GM18858 (cell line): ENCODE measurements around the gene SGSH.
"Not testable (repeated sequence)": the region's sequence is repeated elsewhere in the genome, so short reads cannot be mapped to it uniquely, and the experiment has no call there.

ENCODE experiments used
- ATAC-seq: cut with Tn5 transposase; IDR thresholded peaks from one replicate; pipeline ENCODE4 v1.9.1; 2021; ENCODE audit not compliant: unreplicated experiment

The SGSH gene

DNA sequence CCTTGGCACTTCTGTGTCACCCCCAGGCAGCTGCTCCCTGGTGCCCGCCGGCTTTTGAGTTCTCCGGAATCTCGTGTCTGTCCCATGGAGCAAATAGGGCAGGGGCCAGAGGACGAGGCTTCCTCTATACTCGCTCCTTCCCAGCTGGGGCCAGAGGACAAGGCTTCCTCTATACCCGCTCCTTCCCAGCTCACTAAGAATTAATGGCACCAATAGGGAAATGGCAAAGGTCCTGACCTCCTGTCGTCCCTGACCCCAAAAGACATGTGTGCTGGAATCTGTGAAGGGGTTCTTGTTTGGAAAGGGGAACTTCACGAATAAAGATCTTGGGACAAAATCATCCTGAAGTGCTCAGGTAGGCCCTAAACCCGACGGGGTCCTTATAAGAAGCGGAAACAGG lies 7.6 kb downstream of the SGSH start:
- ATAC-seq: no peak

DNA sequence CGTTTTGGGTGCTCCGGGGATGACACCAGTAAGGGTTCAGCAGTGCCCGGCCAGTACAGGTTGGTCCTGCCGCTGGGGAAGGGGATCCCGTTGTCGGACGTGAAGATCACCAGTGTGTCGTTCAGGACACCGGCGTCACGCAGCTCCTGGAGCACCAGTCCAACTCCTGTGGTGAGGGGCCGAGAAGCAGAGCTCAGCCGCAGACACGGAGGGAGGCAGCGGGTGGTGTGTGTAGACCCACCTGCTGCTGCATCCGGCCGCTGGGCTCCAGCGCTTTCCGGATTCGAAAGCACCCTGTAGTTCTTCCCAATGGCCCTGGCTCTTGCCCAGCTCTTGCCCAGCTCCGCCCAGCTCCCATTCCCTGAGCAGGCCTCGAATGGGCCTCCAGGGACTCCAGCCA lies 8.0 kb downstream of the SGSH start:
- no peak for ATAC-seq

DNA sequence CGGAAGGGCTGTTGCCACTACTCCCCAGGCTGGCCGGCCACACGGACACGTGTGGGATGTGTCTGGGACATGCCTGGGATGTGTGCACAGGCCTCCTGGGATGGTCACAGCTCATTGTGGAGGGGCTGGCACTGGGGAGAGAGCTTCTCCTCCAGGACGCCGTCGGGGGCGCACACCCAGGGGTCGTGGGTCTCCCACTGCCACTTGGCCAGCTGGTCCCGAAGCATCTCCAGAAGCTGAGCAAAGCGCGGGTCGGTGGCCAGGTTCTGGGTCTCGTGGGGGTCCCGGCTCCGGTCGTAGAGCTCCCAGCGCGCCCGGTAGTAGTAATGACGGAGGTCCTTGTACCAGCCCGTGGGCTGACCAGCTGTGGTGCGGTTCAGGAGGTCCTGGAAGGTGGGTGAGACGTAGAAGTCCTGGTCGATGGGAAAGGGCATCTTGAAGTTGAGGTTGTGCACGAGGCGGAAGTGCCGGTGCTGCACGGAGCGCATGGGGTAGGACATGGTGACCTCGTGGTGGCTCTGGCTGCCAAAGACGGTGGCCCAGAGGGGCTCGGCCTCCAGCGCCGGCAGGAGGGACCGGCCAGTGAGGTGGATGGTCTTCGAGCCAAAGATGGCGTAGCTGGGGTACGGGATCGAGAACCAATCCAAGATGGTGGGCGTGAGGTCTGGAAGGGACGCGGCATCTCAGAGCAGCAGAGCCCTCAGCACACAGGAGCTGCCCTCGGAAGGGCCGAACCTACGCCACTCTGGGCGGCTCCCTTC lies 9.6 kb downstream of the SGSH start:
- no peak for ATAC-seq

DNA sequence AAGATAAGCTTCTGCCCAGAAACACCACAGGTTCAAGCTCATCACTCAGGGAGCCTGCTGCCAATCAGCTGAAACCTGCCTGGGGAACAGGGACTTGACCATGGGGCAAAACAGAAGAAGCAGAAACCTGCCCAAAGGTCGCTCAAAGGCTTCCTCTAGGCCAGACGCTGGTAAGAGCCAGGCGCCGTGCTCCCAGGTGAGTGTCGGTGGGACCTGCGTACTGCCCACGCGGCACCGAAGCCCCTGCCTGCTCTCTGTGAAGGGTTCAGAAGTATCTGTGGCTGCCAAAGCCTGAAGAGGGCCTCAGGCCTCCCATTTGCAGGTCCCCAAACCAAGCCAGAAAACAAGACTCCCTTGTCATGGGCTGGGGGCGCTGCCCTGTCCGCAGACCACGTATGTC lies 10.4 kb downstream of the SGSH start:
- ATAC-seq: no peak

DNA sequence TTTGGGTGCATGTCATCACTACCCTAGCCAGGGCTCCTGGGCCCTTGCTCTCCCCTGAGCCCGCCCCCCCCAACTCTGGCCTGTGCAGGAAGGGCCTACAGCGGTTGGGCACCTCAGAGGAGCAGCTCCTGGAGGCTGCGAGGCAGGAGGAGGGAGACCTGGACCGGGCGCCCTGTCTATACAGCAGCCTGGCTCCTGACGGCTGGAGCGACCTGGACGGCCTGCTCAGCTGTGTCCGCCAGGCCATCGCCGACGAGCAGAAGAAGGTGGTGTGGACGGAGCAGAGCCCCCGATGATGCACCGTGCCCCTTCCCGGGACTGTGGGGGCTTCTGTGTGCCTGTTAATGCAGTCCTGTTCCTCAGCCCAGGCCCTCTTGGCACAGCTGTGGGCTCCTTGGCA lies 12.1 kb downstream of the SGSH start:
- no peak for ATAC-seq

DNA sequence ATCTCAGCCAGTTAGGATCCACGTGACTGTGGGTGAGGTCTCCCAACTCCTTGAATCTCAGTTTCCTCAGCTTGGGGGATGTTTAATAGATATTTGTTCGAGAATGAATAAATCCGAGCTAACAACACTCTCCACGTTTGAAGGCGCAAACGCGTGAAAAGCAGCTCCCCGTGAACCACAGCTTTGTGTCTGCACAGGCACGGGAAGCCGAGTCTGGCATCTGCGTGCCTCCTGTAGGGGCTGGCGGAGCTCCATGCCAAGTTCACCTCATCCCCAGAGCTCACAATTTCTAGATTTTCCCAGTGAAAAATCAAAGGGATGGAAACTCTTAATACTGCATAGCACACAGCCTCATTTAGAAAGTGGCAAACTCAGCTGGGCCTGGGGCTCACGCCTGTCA lies 14.3 kb downstream of the SGSH start:
- ATAC-seq: no peak

DNA sequence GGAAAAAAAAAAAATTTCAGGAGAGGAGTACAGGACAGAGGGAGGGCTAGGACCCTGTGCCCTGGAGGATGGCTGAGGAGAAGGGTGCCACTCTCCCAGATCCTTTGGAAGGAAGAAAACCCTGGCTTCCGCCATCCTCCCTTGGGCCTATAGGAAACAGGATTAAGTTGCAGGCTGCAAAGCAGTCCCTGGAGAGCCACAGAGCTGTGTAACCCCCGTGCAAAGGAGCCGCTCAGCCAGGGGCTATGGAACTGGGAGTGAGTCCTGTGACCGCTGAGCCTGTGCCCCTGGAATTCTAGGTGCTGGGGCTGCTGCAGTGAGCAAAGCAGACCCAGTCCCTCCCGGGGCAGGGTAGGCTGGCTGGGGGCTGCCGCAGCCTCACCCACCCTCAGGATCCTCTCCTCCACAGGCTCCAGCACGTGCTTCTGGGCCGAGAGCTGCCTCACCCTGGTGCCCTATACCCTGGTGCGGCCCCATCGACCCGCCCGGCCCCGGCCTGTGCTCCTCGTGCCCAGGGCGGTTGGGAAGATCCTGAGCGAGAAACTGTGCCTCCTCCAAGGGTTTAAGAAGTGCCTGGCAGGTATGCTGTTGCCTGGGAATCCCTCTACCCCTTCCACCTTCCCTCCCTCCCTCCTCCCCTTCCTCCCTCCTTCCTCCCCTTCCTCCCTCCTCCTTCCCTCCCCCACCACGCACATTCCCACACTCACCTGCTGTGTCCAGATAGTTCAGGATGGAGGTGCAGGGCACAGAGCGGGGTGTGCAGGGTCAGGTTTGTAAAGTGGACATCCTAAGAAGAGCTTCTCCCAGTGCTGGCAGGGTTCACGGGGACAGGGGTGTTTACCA lies 15.3 kb downstream of the SGSH start:
- no peak for ATAC-seq

DNA sequence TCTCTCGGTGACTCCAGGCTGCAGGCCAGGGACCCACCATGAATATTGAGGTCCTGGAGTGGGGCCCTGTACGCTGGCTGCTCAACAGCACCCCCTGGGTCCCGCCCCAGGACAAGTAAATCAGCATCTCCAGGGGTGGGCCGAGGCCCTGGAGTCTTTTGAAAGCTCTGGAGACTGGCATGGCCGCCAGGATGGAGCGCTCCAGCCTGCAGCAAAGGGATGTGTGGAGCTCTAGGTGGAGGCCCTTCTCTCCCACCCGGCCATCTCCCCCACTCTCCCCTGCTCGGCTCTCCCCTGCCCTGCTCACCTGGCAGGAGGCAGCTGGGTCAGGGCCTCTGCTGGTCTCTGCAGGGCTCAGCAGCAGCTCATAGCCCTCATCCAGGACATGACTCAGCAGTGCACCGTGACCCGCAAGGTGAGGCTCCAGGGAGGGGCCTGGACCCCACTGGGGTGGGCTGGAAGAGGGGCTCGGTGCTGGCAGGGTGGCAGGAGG lies 16.6 kb downstream of the SGSH start:
- ATAC-seq: no peak

DNA sequence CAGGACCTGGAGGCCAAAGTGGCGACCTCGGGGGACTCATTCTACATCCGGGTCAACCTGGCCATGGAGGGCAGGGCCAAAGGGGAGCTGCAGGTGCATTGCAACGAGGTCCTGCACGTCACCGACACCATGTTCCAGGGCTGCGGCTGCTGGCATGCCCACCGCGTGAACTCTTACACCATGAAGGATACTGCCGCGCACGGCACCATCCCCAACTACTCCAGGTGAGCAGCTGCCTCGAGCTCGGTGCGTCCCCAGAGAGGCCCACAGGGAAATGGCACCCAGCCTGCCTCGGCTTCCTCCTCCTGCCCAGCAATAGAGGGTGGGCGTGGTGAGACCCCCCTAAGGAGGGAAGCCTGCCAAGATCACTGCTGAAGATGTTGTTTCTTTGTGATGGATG lies 17.9 kb downstream of the SGSH start:
- ATAC-seq: no peak

DNA sequence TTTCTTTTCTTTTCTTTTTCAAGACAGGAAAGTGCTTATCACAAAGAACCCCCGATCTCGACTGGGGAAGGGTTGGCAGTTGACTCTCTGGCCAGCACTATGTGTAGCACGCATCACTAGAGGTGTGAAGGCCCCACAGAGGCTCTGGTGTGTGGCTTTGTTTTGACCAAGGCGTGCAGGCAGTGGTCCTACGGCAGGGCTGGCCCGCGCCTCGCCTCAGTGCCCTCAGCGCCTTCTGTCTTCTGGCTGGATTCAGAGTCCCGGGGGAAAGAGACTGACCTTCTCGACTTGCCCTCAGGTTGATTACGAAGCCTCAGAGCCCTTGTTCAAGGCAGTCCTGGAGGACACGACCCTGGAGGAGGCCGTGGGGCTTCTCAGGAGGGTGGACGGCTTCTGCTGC lies 18.7 kb downstream of the SGSH start:
- ATAC-seq: no peak

DNA sequence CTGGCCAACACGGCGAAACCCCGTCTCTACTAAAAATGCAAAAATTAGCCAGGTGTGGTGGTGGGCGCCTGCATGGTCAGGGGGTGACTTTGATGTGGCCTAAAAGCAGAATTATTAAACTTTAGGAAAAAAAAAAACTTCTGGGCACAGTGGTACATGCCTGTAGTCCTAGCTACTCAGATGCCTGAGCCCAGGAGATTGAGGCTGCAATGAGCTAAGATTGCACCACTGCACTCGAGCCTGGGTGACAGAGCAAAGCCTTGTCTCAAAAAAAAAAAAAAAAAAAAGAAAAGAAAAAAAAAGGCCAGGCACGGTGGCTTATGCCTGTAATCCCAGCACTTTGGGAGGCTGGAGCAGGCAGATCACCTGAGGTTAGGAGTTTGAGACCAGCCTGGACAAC lies 20.8 kb downstream of the SGSH start:
- ATAC-seq: not testable (repeated sequence)

DNA sequence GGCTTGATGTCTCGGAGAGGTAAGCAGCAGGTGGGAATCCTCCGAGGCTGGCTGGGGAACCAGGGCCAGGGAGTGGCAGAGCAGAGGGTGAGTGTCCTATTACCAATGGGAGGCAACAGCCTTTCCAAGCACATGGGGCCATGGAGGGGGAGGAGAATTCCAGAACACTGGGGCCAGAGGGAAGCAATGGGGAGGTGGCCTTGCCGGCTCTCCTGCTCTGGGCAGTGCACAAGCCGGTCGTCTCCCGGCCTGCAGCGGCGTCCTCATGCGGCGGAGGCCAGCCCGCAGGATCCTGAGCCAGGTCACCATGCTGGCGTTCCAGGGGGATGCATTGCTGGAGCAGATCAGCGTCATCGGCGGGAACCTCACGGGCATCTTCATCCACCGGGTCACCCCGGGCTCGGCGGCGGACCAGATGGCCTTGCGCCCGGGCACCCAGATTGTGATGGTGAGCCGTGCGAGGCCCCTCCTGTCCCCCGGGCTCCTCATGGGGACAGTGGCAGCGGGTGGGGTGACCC lies 21.9 kb downstream of the SGSH start:
- no peak for ATAC-seq

DNA sequence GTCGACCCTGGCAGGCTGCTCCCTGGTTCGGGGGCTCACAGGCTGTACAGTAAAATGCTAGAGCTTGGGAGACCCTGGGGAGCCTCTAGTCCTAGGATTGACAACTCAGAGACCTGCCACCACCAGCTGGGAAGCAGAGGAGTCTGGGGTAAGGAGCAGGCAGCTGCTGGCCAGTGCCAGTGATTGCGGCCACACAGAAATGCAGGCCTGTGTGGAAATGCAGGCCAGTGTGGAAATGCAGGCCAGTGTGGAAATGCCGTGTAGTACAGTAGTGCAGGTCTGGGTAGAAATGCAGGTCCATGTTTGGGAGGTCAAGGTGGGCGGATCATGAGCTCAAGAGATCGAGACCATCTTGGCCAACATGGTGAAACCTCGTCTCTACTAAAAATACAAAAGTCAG lies 23.5 kb downstream of the SGSH start:
- ATAC-seq: no peak

DNA sequence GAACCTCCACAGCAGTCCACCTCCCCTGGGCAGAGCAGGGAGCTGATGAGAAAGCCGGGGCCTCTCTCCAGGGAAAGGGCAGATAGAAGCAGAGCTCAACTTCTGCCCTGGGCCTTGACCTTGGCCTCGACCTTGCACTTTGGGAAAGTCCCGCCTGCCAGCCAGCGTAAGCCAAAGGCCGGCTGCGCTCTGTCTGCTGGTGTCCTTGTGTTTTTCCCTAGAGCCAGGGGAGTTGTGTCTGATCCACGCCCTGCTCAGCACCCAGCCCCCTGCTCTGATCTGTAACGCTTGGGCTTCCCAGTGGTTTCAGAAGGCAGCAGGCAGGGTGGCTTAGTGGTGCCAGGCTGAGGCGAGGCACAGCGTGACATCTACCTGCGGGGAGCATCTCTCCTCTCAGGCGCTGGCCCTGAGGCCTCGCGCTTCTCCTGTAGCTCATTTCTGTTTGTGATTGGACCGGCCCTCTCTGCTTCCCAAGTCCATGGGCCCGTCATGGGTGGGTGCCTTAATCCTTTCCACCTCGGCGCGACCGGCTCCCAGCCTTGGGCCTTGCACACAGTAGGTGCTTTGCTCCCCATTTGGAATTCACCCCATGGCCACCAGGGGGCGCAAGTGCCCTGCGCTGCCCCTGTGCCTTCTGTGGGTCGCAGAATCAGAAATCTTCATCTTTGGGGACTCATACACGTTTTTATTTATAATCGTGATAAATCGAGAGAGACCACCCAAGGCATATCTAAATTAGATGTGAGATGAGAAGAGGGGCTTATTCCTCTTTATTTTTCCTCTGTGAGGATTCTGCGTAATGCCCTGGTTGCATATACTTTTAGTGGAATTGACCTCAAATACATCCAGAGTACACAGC lies 24.2 kb downstream of the SGSH start:
- no peak for ATAC-seq

DNA sequence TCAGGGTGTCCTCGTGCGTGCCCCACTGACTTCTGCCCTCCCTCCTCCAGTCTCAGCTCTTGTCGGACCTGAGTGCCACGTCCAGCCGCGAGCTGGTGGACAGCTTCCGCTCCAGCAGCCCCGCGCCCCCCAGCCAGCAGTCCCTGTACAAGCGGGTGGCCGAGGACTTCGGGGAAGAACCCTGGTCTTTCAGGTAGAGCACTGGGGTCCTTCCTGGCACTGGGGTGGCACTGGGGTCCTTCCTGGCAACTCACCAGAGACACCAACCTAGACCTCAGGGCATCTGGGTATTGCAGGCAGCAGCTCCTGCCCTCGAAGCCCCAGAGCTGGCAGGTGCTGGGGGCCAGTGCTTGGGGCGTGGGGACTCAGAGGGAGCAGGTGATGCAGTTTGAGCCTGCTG lies 25.0 kb downstream of the SGSH start:
- no peak for ATAC-seq

DNA sequence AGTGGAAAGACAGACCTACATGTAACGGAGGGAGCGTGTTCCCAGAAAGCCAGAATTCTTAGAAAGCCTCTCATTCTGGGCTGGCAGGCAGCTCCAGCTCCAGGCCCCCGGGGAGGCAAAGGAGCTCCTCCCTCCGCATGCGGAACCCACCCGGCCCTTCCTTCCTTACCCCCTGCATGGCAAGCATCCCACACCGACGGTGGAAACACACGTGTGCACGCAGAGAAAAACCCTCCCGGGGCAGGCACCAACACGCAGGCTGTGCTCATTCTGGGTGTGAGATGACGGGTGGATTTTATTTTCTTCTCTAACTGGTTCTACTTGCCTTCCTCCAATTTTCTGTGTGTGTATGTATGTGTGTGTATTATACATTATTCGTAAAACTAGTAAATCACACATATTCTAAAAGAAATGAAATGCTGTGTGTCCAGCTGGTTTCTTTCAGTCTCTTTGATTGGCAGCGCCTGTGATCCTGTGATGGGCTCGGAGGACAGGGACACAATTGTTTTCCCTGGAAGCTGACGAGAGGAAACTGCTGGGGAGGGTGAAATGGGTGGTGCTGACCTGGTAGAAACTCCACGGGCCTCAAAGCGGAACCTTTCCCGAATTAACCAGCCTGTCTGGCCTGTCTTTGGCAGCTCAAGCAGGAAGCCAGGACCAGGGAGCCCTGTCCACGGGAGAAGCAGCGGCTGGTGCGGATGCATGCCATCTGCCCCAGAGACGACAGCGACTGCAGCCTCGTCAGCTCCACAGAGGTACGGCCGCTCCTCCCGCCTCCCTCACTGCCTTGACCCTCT lies 28.1 kb downstream of the SGSH start:
- no peak for ATAC-seq

DNA sequence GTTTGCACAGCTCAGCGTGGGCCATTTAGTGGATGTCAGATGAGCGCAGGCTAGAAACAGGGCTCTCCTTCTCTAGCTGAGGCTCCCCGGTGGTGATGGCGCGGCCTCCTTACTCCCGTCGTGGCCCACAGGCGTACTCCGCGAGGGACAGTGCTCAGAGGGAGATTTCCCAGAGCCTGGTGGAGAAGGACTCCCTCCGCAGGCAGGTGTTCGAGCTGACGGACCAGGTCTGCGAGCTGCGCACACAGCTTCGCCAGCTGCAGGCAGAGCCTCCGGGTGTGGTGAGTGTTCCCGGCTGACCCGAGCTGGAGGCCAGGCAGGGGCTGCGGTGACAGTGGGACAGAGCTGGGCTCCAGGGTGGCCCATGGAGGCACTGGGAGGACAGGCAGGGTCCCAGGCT lies 28.9 kb downstream of the SGSH start:
- ATAC-seq: no peak

DNA sequence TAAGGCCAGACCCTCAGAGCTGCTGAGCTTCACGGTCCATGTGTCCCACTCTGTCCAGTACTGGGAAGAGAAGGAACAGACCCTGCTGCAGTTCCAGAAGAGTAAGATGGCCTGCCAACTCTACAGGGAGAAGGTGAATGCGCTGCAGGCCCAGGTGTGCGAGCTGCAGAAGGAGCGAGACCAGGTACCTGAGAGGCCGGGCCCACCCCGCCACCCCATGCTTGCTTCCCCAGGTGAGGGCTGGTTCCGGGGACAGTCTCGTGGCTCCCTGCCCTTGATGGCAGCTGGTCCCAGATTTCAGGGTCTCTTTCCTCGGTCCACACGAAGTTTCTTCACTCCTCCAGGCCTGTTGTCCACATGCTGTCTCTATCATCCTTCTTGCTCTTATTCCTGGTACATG lies 29.4 kb downstream of the SGSH start:
- no peak for ATAC-seq

DNA sequence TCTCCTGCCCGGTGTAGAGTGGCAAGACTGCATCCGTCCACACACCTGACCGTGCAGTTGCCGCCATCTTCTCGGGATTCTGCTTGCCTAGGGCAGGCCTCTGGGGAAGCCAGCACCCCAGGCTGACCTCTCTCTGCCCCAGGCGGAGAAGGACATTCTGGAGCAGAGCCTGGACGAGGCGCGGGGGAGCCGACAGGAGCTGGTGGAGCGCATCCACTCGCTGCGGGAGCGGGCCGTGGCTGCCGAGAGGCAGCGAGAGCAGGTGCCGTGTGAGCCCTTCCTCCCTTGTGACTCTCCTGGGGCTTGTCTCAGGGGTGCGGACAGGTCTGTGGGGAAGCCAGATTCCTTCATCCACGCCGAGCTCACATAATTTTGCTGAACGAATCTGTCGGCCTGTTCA lies 30.5 kb downstream of the SGSH start:
- ATAC-seq: no peak

DNA sequence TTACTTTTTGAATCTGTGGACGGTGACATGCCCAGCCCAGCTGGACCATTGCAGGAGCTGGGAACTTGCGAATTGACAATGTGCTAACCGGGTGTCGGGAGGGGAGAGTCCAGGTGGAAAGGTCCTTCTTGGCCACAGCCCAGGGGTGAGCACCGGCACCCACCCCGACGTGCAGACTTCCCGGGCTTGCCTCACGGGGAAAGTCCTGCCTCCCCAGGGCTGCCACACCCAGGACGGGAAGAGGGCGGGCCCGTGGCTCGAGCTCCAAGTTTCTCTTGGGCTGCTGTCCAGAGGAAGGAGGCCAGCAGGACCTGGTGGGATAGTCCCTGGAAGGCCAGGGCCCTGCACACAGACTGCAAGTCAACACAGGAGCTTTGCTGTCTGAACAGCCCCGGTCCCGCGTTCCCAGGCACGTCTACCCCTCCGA lies 32.6 kb downstream of the SGSH start:
- no peak for ATAC-seq
